SK-N-SH (cell line): Measurements from ENCODE around the gene PIK3R3. TPM values are rescaled to one million over a fixed set of nuclear protein-coding genes. Genes with fewer than 3 reads are reported as not detected.

ENCODE experiments used
- CTCF ChIA-PET: fragments of 300-600, 350-600 bp; formaldehyde crosslinking; extraction: SDS; loops from one replicate; lab custom pipeline; 2021; lab: Yijun Ruan, JAX
- POLR2A ChIA-PET: fragments of 350-600 bp; sonication (Branson Sonifier 250); formaldehyde crosslinking; extraction: SDS; loops from one replicate; lab custom pipeline; 2020; ENCODE audit warnings: antibody characterized with exemption, inconsistent platforms; lab: Yijun Ruan, JAX
- DNase-seq: peaks from one replicate; pipeline ENCODE4 v3.0.0; 2012
- H2AFZ ChIP-seq: fragments of 200-600 bp; sonication (generic); 2 replicates; pipeline ENCODE4 v1.8.1; 2016; ENCODE audit warnings: antibody characterized with exemption, mild to moderate bottlenecking, low read depth
- H3F3A ChIP-seq: fragments of 200-600 bp; sonication (generic); replicated peaks from 2 replicates; pipeline ENCODE3; 2016; ENCODE audit warnings: antibody characterized with exemption, mild to moderate bottlenecking; ENCODE audit not compliant: insufficient read depth
- H3K27ac ChIP-seq, 2 experiments: fragments of 200-500 bp in 1 of 2; fragments of 200-600 bp in 1 of 2; sonication (Bioruptor generic) in 1 of 2; sonication (generic), shearing (Covaris generic) in 1 of 2; 2 replicates each; pipeline versions ENCODE4 v1.5.1 to v1.6.1; 2014 to 2016; ENCODE audit warnings: low read depth in 2 of 2, inconsistent platforms in 1 of 2, low read length in 1 of 2, mild to moderate bottlenecking in 1 of 2, mixed read lengths in 1 of 2
- H3K27me3 ChIP-seq: fragments of 200-600 bp; sonication (generic), shearing (Covaris generic); 2 replicates; pipeline ENCODE4 v1.6.1; 2016; ENCODE audit warnings: mixed run types; ENCODE audit not compliant: insufficient read depth
- H3K36me3 ChIP-seq, 2 experiments: fragments of 200-500 bp in 1 of 2; fragments of 200-600 bp in 1 of 2; sonication (Bioruptor generic) in 1 of 2; sonication (generic) in 1 of 2; replicated peaks in 1 of 2; 2 replicates each; pipeline versions ENCODE3 to v1.5.1; 2014 to 2016; ENCODE audit warnings: low read length in 1 of 2, mild to moderate bottlenecking in 1 of 2; ENCODE audit not compliant: insufficient read depth in 2 of 2, control insufficient read depth in 1 of 2
- H3K4me1 ChIP-seq, 2 experiments: fragments of 200-500 bp in 1 of 2; fragments of 200-600 bp in 1 of 2; sonication (Bioruptor generic) in 1 of 2; sonication (generic), shearing (Covaris generic) in 1 of 2; 2 replicates each; pipeline versions ENCODE4 v1.5.1 to v1.6.1; 2014 to 2016; ENCODE audit warnings: low read depth in 1 of 2, low read length in 1 of 2, mixed run types in 1 of 2; ENCODE audit not compliant: insufficient read depth in 2 of 2, control insufficient read depth in 1 of 2
- H3K4me2 ChIP-seq: fragments of 200-600 bp; sonication (generic), shearing (Covaris generic); 2 replicates; pipeline ENCODE4 v1.6.1; 2017; ENCODE audit warnings: mixed run types
- H3K4me3 ChIP-seq, 2 experiments: fragments of 200-500 bp in 1 of 2; fragments of 200-600 bp in 1 of 2; sonication (Bioruptor generic) in 1 of 2; sonication (generic), shearing (Covaris generic) in 1 of 2; 2 replicates each; pipeline versions ENCODE4 v1.5.1 to v1.8.1; 2014 to 2016; ENCODE audit warnings: low read depth in 2 of 2, inconsistent platforms in 1 of 2, low read length in 1 of 2, mild to moderate bottlenecking in 1 of 2, mixed read lengths in 1 of 2, moderate library complexity in 1 of 2
- H3K79me2 ChIP-seq: fragments of 200-600 bp; sonication (generic); 2 replicates; pipeline ENCODE4 v1.8.1; 2017; ENCODE audit warnings: mild to moderate bottlenecking; ENCODE audit not compliant: insufficient read depth
- H3K9ac ChIP-seq: fragments of 200-600 bp; sonication (generic); 2 replicates; pipeline ENCODE4 v1.6.1; 2017; ENCODE audit warnings: mixed run types
- H3K9me2 ChIP-seq: fragments of 200-600 bp; sonication (generic); 2 replicates; pipeline ENCODE4 v1.6.1; 2017; ENCODE audit warnings: mixed run types
- H3K9me3 ChIP-seq: fragments of 200-600 bp; sonication (generic); 2 replicates; pipeline ENCODE4 v1.6.1; 2017; ENCODE audit warnings: mixed run types, mild to moderate bottlenecking, moderate library complexity
- H4K20me1 ChIP-seq: fragments of 200-600 bp; sonication (generic); 2 replicates; pipeline ENCODE4 v1.6.1; 2017; ENCODE audit warnings: mild to moderate bottlenecking, mixed run types; ENCODE audit not compliant: insufficient read depth
- FOXJ3 ChIP-seq: sonication (generic); formaldehyde crosslinking; IDR thresholded peaks from 2 replicates; pipeline ENCODE4 v1.5.1; 2020; ENCODE audit warnings: mild to moderate bottlenecking, missing genetic modification reagents
- FOXM1 ChIP-seq: IDR thresholded peaks from 2 replicates; pipeline ENCODE4 v1.4.0; 2012; ENCODE audit warnings: low read depth, mild to moderate bottlenecking
- GABPA ChIP-seq: IDR thresholded peaks from 2 replicates; pipeline ENCODE4 v1.4.0; 2012; ENCODE audit warnings: low read depth, mild to moderate bottlenecking
- MEF2A ChIP-seq: IDR thresholded peaks from 2 replicates; pipeline ENCODE4 v1.4.0; 2012; ENCODE audit warnings: low read depth, borderline replicate concordance
- MXI1 ChIP-seq: IDR thresholded peaks from 2 replicates; pipeline ENCODE4 v1.6.1; 2012; ENCODE audit warnings: mild to moderate bottlenecking, low read depth, low read length, improper control_type of control experiment
- NFIC ChIP-seq: IDR thresholded peaks from 2 replicates; pipeline ENCODE4 v1.4.0; 2012; ENCODE audit warnings: borderline replicate concordance
- NRF1 ChIP-seq: IDR thresholded peaks from 2 replicates; pipeline ENCODE4 v1.6.1; 2012; ENCODE audit warnings: low read depth, mild to moderate bottlenecking, low read length
- RCOR1 ChIP-seq: fragments of 150-350 bp; IDR thresholded peaks from 2 replicates; pipeline ENCODE4 v1.6.1; 2017; ENCODE audit warnings: antibody characterized with exemption, low read length
- SIN3A ChIP-seq: IDR thresholded peaks from 2 replicates; pipeline ENCODE4 v1.6.1; 2012; ENCODE audit warnings: low read depth, mild to moderate bottlenecking, low read length, moderate library complexity, borderline replicate concordance
- TAF1 ChIP-seq: IDR thresholded peaks from 2 replicates; pipeline ENCODE4 v1.6.1; 2012; ENCODE audit warnings: low read depth, mild to moderate bottlenecking, low read length, moderate library complexity, borderline replicate concordance
- TCF12 ChIP-seq: IDR thresholded peaks from 2 replicates; pipeline ENCODE4 v1.4.0; 2012
- TEAD4 ChIP-seq: IDR thresholded peaks from 2 replicates; pipeline ENCODE4 v1.4.0; 2012; ENCODE audit warnings: mild to moderate bottlenecking, borderline replicate concordance; ENCODE audit not compliant: insufficient read depth
- YY1 ChIP-seq: IDR thresholded peaks from 2 replicates; pipeline ENCODE4 v1.4.0; 2012; ENCODE audit warnings: low read depth, mild to moderate bottlenecking
- WGBS: methylation state at CpG from one replicate; pipeline ENCODE4 v1.1.6; 2017; ENCODE audit warnings: low lambda C conversion rate; 5-methylcytosine and 5-hydroxymethylcytosine counted together
- polyA plus RNA-seq, 3 experiments: library from polyadenylated mRNA; depleted of rRNA; stranded (reverse); fragments of >200 nt; gene quantifications; 2 replicates each; pipeline ENCODE4 v1.2.3, GENCODE V29; 2012
- TF ChIP-seq, protein P1 (sequence below): fragments of 150-350 bp; IDR thresholded peaks from 2 replicates; pipeline ENCODE4 v1.6.1; 2017; ENCODE audit warnings: antibody characterized with exemption, low read length, low read depth, borderline replicate concordance
- TF ChIP-seq, protein P2 (sequence below): IDR thresholded peaks from 2 replicates; pipeline ENCODE4; 2012
- TF ChIP-seq, protein P3 (sequence below): IDR thresholded peaks from 2 replicates; pipeline ENCODE4 v1.6.1; 2012; ENCODE audit warnings: mild to moderate bottlenecking, low read depth, low read length, moderate library complexity
- TF ChIP-seq, protein P4 (sequence below): IDR thresholded peaks from 2 replicates; pipeline ENCODE4 v1.4.0; 2012; ENCODE audit warnings: low read depth, borderline replicate concordance
- TF ChIP-seq, protein P5 (sequence below): IDR thresholded peaks from 2 replicates; pipeline ENCODE4 v1.4.0; 2012; ENCODE audit warnings: low read depth, borderline replicate concordance

Gene PIK3R3
- polyA plus RNA-seq, 1 of the 3 experiments (the other 2 are of a cell fraction) = 4.0 TPM

DNA sequence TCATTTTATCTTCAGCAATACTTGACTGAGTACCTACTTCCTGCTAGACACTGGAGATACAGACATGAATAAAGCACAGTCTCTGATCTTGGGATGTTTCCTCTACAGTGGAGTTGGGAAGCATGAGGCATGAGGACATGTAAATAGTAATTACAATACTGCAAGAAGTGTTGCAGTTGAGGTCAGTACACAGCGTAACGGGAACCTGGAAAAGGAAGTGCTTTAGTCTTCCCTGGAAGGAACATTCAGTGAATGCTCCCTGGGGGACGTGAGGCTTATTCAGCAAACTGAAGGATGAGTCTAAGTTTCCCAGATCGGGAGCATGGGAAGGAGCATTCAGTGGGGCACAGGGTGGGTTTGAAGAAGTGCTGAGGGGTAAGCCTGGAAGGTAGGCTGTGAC lies 112.4 kb downstream of the PIK3R3 start:
- POLR2A ChIA-PET = no interaction called here
- TF ChIP-seq, protein P1, sequence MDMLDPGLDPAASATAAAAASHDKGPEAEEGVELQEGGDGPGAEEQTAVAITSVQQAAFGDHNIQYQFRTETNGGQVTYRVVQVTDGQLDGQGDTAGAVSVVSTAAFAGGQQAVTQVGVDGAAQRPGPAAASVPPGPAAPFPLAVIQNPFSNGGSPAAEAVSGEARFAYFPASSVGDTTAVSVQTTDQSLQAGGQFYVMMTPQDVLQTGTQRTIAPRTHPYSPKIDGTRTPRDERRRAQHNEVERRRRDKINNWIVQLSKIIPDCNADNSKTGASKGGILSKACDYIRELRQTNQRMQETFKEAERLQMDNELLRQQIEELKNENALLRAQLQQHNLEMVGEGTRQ = no peak
- TF ChIP-seq, protein P2, sequence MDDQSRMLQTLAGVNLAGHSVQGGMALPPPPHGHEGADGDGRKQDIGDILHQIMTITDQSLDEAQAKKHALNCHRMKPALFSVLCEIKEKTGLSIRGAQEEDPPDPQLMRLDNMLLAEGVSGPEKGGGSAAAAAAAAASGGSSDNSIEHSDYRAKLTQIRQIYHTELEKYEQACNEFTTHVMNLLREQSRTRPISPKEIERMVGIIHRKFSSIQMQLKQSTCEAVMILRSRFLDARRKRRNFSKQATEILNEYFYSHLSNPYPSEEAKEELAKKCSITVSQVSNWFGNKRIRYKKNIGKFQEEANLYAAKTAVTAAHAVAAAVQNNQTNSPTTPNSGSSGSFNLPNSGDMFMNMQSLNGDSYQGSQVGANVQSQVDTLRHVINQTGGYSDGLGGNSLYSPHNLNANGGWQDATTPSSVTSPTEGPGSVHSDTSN = no peak
- TF ChIP-seq GABPA (no peak), YY1 (no peak), MXI1 (no peak), NRF1 (no peak), NFIC (no peak)
- TF ChIP-seq, protein P3, sequence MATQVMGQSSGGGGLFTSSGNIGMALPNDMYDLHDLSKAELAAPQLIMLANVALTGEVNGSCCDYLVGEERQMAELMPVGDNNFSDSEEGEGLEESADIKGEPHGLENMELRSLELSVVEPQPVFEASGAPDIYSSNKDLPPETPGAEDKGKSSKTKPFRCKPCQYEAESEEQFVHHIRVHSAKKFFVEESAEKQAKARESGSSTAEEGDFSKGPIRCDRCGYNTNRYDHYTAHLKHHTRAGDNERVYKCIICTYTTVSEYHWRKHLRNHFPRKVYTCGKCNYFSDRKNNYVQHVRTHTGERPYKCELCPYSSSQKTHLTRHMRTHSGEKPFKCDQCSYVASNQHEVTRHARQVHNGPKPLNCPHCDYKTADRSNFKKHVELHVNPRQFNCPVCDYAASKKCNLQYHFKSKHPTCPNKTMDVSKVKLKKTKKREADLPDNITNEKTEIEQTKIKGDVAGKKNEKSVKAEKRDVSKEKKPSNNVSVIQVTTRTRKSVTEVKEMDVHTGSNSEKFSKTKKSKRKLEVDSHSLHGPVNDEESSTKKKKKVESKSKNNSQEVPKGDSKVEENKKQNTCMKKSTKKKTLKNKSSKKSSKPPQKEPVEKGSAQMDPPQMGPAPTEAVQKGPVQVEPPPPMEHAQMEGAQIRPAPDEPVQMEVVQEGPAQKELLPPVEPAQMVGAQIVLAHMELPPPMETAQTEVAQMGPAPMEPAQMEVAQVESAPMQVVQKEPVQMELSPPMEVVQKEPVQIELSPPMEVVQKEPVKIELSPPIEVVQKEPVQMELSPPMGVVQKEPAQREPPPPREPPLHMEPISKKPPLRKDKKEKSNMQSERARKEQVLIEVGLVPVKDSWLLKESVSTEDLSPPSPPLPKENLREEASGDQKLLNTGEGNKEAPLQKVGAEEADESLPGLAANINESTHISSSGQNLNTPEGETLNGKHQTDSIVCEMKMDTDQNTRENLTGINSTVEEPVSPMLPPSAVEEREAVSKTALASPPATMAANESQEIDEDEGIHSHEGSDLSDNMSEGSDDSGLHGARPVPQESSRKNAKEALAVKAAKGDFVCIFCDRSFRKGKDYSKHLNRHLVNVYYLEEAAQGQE = no peak
- TF ChIP-seq, protein P4, sequence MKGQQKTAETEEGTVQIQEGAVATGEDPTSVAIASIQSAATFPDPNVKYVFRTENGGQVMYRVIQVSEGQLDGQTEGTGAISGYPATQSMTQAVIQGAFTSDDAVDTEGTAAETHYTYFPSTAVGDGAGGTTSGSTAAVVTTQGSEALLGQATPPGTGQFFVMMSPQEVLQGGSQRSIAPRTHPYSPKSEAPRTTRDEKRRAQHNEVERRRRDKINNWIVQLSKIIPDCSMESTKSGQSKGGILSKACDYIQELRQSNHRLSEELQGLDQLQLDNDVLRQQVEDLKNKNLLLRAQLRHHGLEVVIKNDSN = no peak
- TF ChIP-seq, all 33 proteins: peak for 0
- WGBS = 95% methylated on average over 4 of the region's 4 CpGs

DNA sequence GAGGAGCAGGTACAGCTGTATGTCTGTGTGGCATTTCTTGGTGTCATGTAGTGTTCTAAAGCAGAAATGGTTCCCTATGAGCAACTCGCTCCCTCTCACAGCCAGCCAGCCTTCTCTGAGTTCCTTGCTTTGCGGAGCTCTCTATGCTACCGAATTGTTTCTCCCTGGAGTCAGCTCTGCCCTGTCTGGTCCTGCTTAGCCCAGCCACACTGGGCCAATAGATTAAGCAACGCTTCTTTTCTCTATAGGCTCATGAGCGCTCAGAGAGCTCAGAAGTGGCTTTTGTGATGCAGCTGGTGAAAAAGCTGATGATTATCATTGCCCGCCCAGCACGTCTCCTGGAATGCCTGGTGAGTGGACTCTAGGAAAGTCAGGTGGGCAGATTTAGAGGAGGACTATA lies 113.1 kb downstream of the PIK3R3 start:
- Histone ChIP-seq H3K9me2 (no peaks in the 10 kb centered on the region), H4K20me1 (no peaks in the 10 kb centered on the region), H3K4me1 (no peaks in the 10 kb centered on the region; a peak in 1 of 4 replicates), H3K4me3 (no peak overlapping the region), H3F3A (no peaks in the 10 kb centered on the region), H3K79me2 (no peaks in the 10 kb centered on the region), H3K36me3 (peaks cover 13 to 30% of the 10 kb centered on the region in 2 experiments), H3K27ac (no peak overlapping the region), H3K4me2 (no peak overlapping the region), H2AFZ (no peak overlapping the region), H3K27me3 (no peaks in the 10 kb centered on the region), H3K9ac (no peak overlapping the region), H3K9me3 (no peaks in the 10 kb centered on the region)
- POLR2A ChIA-PET = no interaction called here
- 98% methylated on average over 7 of the region's 7 CpGs for WGBS
- CTCF ChIA-PET = interaction anchor here (0.9 to 1.0 kb wide), 2 partner anchors 15 to 17 kb away, joined by 3 to 4 read pairs; no protein-coding TSS in a partner anchor
- no peak for DNase-seq
- TF ChIP-seq FOXJ3 (no peak), FOXM1 (no peak), MXI1 (no peak), NFIC (no peak), MEF2A (no peak), TCF12 (no peak), SIN3A (no peak), TEAD4 (no peak), TAF1 (no peak), RCOR1 (no peak), GABPA (no peak)
- TF ChIP-seq, protein P5, sequence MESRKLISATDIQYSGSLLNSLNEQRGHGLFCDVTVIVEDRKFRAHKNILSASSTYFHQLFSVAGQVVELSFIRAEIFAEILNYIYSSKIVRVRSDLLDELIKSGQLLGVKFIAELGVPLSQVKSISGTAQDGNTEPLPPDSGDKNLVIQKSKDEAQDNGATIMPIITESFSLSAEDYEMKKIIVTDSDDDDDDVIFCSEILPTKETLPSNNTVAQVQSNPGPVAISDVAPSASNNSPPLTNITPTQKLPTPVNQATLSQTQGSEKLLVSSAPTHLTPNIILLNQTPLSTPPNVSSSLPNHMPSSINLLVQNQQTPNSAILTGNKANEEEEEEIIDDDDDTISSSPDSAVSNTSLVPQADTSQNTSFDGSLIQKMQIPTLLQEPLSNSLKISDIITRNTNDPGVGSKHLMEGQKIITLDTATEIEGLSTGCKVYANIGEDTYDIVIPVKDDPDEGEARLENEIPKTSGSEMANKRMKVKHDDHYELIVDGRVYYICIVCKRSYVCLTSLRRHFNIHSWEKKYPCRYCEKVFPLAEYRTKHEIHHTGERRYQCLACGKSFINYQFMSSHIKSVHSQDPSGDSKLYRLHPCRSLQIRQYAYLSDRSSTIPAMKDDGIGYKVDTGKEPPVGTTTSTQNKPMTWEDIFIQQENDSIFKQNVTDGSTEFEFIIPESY = no peak
- TF ChIP-seq, protein P2 = no peak

More for the DNA sequence above, 112.4 kb downstream of the PIK3R3 start:
- H2AFZ ChIP-seq = no peak overlapping the region
- H3K79me2 ChIP-seq = no peaks in the 10 kb centered on the region
- no peak for DNase-seq
- no peaks in the 10 kb centered on the region; a peak in 1 of 4 replicates for H3K4me1 ChIP-seq
- no peak overlapping the region for H3K4me3 ChIP-seq
- H3K9ac ChIP-seq = no peak overlapping the region
- no peaks in the 10 kb centered on the region for H3K9me3 ChIP-seq
- no peaks in the 10 kb centered on the region for H3K9me2 ChIP-seq
- H3K27me3 ChIP-seq = no peaks in the 10 kb centered on the region
- CTCF ChIA-PET = no interaction called here
- no peaks in the 10 kb centered on the region for H4K20me1 ChIP-seq
- peaks cover 17 to 33% of the 10 kb centered on the region in 2 experiments for H3K36me3 ChIP-seq
- H3F3A ChIP-seq = no peaks in the 10 kb centered on the region
- H3K27ac ChIP-seq = no peak overlapping the region
- H3K4me2 ChIP-seq = no peak overlapping the region
